Uterus (tissue), 2 donors: ENCODE results near the gene CCZ1.
"Not testable (repeated sequence)": the region's sequence is repeated elsewhere in the genome, so short reads cannot be mapped to it uniquely, and the experiment has no call there.

Experiments used
- POLR2A ChIP-seq, 2 donors: fragments of 450-650 bp; IDR thresholded peaks; one replicate each; pipeline ENCODE4 v1.6.1; 2016; ENCODE audit warnings: antibody characterized with exemption in 2 of 2, mild to moderate bottlenecking in 1 of 2, moderate library complexity in 1 of 2
- TF ChIP-seq, protein P1 (sequence below), 4 experiments: fragments of 200-600 bp in 2 of 4; fragments of 450-650 bp in 2 of 4; sonication (generic) in 2 of 4; IDR thresholded peaks; one replicate each; pipeline ENCODE4 v1.5.1; 2016 to 2019; ENCODE audit warnings: antibody characterized with exemption in 4 of 4, mild to moderate bottlenecking in 2 of 4, moderate library complexity in 1 of 4

DNA sequence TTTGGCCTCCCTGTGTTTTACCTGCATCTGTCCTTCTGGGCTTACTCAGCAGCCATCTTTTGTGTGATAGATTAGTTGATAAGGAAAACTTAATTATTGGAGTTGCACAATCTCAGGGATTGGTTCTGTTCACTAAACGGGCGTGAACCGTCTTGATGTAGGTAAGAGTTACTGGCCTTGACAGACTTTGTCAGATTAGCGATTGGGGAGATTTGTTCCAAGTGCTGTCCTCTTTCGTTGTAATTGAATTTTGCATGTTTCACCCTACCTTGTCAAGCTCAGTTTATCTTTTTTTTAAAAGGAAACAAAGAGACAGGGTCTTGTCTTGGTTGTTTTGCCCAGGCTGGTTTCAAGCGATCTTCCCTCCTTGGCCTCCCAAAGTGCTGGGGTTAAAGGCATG lies 4.5 kb downstream of the CCZ1 start:
- TF ChIP-seq POLR2A (IDR thresholded peaks at IDR 0.05): not testable (repeated sequence)
- TF ChIP-seq, protein P1, sequence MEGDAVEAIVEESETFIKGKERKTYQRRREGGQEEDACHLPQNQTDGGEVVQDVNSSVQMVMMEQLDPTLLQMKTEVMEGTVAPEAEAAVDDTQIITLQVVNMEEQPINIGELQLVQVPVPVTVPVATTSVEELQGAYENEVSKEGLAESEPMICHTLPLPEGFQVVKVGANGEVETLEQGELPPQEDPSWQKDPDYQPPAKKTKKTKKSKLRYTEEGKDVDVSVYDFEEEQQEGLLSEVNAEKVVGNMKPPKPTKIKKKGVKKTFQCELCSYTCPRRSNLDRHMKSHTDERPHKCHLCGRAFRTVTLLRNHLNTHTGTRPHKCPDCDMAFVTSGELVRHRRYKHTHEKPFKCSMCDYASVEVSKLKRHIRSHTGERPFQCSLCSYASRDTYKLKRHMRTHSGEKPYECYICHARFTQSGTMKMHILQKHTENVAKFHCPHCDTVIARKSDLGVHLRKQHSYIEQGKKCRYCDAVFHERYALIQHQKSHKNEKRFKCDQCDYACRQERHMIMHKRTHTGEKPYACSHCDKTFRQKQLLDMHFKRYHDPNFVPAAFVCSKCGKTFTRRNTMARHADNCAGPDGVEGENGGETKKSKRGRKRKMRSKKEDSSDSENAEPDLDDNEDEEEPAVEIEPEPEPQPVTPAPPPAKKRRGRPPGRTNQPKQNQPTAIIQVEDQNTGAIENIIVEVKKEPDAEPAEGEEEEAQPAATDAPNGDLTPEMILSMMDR (IDR thresholded peaks at IDR 0.05): not testable (repeated sequence)
